ENCODE results near the gene INF2. TPM values are rescaled to one million over a fixed set of nuclear protein-coding genes. Genes with fewer than 3 reads are reported as not detected.

Gene INF2
- total RNA-seq, 1 experiment from 2014 or later, result 70.9 TPM

DNA sequence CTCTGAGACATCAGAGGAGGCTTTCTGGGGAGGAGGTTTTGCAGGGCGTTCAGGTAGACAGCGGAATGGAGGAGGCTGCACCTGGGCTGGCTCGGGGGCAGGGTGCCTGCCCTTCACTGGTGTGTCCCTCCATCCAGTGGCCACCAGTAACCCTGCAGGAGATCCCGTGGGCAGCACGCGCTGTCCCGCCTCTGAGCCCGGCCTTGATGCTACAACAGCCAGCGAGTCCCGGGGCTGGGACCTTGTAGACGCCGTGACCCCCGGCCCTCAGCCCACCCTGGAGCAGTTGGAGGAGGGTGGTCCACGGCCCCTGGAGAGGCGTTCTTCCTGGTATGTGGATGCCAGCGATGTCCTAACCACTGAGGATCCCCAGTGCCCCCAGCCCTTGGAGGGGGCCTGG, 24.6 kb downstream of the INF2 start:
- H3K4me3 ChIP-seq (ENCODE audit: low read depth, low read length, poor library complexity, severe bottlenecking), result no peak overlapping the region
- intact Hi-C loops (cut with micrococcal nuclease; ENCODE audit: unreplicated experiment), result no loop called here
- H3K9me3 ChIP-seq (ENCODE audit: low read depth, low read length, poor library complexity, severe bottlenecking), result no peaks in the 10 kb centered on the region
- H3K4me1 ChIP-seq (ENCODE audit: insufficient read depth, low read length, poor library complexity, severe bottlenecking), result no peaks in the 10 kb centered on the region
- peaks cover 46% of the 10 kb centered on the region for H3K36me3 ChIP-seq (ENCODE audit: insufficient read depth, low read length, poor library complexity, severe bottlenecking)
- POLR2A ChIA-PET (ENCODE audit: low non-redundant PET), result no interaction called here
- CTCF ChIA-PET, result no interaction called here
- no peak for TF ChIP-seq EZH2 (IDR thresholded peaks at IDR 0.05; ENCODE audit: borderline replicate concordance, low read depth, low read length, poor library complexity, severe bottlenecking)
- TF ChIP-seq, protein P1, sequence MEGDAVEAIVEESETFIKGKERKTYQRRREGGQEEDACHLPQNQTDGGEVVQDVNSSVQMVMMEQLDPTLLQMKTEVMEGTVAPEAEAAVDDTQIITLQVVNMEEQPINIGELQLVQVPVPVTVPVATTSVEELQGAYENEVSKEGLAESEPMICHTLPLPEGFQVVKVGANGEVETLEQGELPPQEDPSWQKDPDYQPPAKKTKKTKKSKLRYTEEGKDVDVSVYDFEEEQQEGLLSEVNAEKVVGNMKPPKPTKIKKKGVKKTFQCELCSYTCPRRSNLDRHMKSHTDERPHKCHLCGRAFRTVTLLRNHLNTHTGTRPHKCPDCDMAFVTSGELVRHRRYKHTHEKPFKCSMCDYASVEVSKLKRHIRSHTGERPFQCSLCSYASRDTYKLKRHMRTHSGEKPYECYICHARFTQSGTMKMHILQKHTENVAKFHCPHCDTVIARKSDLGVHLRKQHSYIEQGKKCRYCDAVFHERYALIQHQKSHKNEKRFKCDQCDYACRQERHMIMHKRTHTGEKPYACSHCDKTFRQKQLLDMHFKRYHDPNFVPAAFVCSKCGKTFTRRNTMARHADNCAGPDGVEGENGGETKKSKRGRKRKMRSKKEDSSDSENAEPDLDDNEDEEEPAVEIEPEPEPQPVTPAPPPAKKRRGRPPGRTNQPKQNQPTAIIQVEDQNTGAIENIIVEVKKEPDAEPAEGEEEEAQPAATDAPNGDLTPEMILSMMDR (conservative IDR thresholded peaks at IDR 0.05; ENCODE audit: low read depth, low read length), result no peak
- H3K27me3 ChIP-seq (replicated peaks; ENCODE audit: insufficient read depth, low read depth, low read length, poor library complexity), result no peaks in the 10 kb centered on the region
- no peak overlapping the region for H3K27ac ChIP-seq (ENCODE audit: low read depth, low read length, poor library complexity, severe bottlenecking)
- no peak for DNase-seq (ENCODE audit: low spot score)
- no TSS peak for BruUV-seq (replicated peaks)

DNA sequence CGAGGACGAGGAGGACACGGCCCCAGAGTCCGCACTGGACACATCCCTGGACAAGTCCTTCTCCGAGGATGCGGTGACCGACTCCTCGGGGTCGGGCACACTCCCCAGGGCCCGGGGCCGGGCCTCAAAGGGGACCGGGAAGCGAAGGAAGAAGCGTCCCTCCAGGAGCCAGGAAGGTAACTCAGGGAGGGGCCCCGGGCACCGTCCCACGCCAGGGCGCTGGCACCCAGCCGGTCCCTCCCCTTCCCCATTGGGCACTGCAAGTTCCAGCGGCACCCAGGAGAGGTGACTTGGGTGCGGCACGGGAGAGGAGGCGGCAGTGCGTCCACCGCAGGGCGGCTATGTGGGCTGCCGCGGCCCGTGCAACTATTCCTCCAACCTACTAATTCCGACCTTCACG, 25.3 kb downstream of the INF2 start:
- Histone ChIP-seq H3K27me3 (replicated peaks; ENCODE audit: insufficient read depth, low read depth, low read length, poor library complexity) (no peaks in the 10 kb centered on the region), H3K9me3 (ENCODE audit: low read depth, low read length, poor library complexity, severe bottlenecking) (no peaks in the 10 kb centered on the region), H3K27ac (ENCODE audit: low read depth, low read length, poor library complexity, severe bottlenecking) (no peak overlapping the region), H3K4me1 (ENCODE audit: insufficient read depth, low read length, poor library complexity, severe bottlenecking) (no peaks in the 10 kb centered on the region), H3K4me3 (ENCODE audit: low read depth, low read length, poor library complexity, severe bottlenecking) (no peak overlapping the region), H3K36me3 (ENCODE audit: insufficient read depth, low read length, poor library complexity, severe bottlenecking) (peaks cover 42% of the 10 kb centered on the region)
- ChIA-PET CTCF (no interaction called here), POLR2A (ENCODE audit: low non-redundant PET) (no interaction called here)
- intact Hi-C loops (cut with micrococcal nuclease; ENCODE audit: unreplicated experiment), result no loop called here
- DNase-seq (ENCODE audit: low spot score), result no peak
- no TSS peak for BruUV-seq (replicated peaks)
- TF ChIP-seq, protein P1 (conservative IDR thresholded peaks at IDR 0.05; ENCODE audit: low read depth, low read length), result no peak
- no peak for TF ChIP-seq EZH2 (IDR thresholded peaks at IDR 0.05; ENCODE audit: borderline replicate concordance, low read depth, low read length, poor library complexity, severe bottlenecking)

DNA sequence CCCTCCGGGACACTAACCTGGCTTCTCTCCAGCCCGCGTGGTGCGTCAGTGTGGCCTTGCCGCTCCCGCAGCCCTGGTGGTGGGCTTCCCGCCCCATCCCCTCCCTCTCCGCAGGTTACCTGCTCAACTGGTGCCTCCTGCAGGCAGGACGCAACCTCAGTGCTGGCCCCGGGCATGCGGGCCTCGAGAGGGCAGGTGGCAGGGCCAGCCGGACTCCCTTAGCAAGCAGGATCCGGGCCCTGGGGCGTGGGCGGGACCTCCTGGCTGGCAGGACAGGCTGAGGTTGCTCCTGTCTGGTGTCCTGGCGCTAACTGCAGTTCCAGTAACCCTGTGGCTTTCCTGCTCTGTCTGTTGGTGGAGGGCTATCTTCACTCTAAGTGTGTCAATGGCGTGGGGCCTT, 26.0 kb downstream of the INF2 start:
- ChIA-PET CTCF (no interaction called here), POLR2A (ENCODE audit: low non-redundant PET) (no interaction called here)
- intact Hi-C loops (cut with micrococcal nuclease; ENCODE audit: unreplicated experiment), result no loop called here
- Histone ChIP-seq H3K9me3 (ENCODE audit: low read depth, low read length, poor library complexity, severe bottlenecking) (no peaks in the 10 kb centered on the region), H3K4me3 (ENCODE audit: low read depth, low read length, poor library complexity, severe bottlenecking) (no peak overlapping the region), H3K36me3 (ENCODE audit: insufficient read depth, low read length, poor library complexity, severe bottlenecking) (peaks cover 37% of the 10 kb centered on the region), H3K27ac (ENCODE audit: low read depth, low read length, poor library complexity, severe bottlenecking) (no peak overlapping the region), H3K4me1 (ENCODE audit: insufficient read depth, low read length, poor library complexity, severe bottlenecking) (no peaks in the 10 kb centered on the region), H3K27me3 (replicated peaks; ENCODE audit: insufficient read depth, low read depth, low read length, poor library complexity) (no peaks in the 10 kb centered on the region)
- BruUV-seq (replicated peaks), result no TSS peak
- no peak for DNase-seq (ENCODE audit: low spot score)
- no peak for TF ChIP-seq EZH2 (IDR thresholded peaks at IDR 0.05; ENCODE audit: borderline replicate concordance, low read depth, low read length, poor library complexity, severe bottlenecking)
- TF ChIP-seq, protein P1 (conservative IDR thresholded peaks at IDR 0.05; ENCODE audit: low read depth, low read length), result no peak
